Stimulated activated CD4-positive, alpha-beta T cell treated with anti-CD3 and anti-CD28 coated beads, Interleukin-1b, Interleukin-23, amount 100 ng/mL, for 24 hours (primary cell): ENCODE data around the gene MT3.

Source experiments
- DNase-seq, 4 experiments: peaks; one replicate each; pipeline ENCODE4 v3.0.0-alpha.2; 2020; ENCODE audit warnings: low read depth in 4 of 4, low spot score in 1 of 4

MT3 gene

DNA sequence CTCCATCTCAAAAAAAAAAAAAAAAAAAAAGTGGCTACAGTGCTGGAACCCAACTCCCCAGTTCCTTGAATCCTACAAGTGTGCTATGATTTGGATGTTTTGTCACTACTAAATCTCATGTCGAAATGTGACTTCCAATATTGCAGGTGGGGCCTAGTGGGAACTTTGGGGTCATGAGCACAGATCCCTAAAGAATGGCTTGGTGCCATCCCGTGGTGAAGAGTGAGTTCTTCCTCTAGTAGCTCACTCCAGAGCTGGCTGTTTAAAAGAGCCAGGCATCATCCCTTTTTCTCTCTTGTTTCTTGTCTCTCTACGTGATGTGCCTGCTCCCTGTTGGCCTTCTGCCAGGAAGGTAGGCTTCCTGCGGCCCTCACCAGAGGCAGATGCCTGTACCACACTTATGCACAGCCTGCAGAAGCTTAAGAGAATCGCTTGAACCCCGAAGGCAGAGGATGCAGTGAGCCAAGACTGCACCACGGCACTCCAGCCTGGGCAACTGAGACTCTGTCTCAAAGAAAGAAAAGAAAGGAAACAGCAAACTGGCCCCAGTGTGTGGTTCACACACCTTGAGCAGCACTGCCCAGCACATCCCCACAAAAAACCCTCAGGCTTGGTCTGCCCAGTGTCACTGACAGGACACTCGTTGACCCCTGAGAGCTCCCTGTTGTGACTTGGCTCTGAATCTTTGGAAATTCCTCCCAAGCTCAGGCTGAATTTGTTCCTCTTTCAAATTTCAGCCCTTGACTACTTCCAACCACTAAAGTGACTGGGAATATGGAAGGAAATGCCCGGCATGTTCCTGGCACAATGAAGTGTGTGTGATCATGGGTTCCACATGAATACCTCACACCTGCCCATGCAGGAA, 39.4 kb downstream of the MT3 start:
- DNase-seq, result no peak

DNA sequence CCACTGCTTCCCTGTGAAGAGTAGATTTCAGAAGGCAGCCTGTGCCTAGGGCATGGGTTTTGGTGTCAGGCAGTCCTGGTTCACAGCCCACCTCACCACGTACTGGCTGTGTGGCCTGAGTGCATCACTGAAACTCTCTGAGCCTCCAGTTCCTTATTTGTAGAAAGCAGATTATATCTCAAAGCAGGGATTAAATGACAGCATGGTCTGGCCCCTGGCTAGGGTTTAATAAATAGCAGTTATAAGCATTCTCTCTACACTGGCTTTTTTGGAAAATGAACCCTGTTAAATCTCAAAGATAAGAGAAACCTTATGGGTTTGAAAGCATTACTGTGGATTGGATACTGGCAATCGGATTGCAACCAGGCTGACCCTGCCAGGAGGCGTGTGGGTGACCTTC, 40.2 kb downstream of the MT3 start:
- no peak for DNase-seq

DNA sequence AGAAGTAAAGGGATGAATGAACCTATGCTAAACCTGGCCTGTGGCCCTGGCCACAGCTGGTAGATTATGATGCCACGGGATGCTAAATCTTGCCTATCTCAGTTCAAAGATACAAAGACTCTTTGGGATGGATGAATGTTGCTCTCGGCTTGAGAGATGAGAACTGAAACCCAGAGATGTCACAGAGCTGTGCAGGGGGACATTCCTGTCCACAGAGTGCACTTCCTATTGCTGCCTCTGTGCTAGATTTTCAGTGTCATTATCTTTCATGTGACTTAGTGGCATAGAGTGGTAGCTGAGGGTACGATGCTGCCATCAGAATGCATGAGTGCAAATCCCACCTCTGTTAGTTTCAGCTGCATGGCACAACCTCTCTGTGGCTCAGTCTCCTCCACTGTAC, 40.8 kb downstream of the MT3 start:
- DNase-seq, result no peak

DNA sequence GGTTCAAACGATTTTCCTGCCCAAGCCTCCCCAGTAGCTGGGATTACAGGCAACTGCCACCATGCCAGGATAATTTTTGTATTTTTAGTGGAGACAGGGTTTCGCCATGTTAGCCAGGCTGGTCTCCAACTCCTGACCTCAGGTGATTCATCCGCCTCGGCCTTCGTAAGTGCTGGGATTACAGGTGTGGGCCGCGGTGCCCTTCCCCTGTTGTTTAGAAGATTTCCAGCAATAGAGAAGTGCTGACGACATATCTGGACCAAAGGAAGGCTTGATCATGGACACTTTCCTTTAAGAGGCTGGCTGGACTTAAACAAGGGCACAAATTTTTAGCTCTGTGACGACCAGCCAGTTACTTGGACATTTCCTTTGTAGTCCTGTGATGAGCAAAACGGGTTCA, 41.9 kb downstream of the MT3 start:
- no peak for DNase-seq

DNA sequence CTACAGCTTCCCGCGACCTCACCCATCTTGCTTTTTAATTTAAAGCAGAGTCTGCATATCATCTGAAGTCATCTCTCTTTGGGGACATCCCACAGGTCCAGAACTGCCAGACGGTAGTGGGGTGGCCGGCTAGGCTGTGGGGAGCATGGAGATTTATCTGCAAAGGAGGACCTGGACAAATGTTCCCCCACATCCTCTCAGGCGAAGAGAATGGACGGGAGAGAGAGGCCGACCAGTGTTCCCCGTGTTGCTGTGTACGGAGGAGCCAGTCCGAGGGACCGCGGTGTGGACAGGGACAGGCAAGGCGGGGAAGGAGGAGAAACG, 42.5 kb downstream of the MT3 start:
- DNase-seq, result no peak

DNA sequence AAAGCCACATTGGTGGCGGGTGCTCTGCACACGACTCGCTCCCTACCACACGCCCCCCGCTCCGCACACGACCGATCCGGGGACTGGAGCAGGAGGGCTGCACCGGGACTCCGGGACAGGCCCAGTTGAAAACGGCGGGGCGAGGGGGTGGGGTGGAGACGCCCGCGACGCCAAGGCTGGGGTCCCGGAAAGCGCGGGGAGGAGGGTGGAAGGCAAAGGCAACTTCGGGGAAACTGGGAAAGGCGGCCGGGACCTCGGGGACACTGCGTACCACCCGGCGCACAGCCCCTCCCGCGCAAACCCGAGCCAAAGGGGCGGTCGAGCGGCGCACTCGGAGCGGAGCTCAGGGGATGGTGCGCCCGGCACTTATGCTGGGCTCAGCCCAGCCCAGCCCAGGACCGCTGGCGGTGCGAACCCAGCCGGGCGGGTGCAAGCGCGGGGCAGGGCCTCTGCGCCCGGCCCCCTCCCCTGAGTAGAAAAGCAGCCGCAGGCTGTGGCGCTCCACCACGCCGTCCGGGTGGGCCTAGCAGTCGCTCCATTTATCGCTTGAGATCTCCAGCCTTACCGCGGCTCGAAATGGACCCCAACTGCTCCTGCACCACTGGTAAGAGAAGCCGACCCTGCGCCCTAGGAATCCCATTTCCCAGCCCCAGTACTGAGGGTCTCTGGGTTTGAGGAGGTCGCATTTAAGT, 43.0 kb downstream of the MT3 start, which contains the start of gene MT1M:
Gene MT1M, plus strand, starts transcription at position 504 of the 692 bp plus-strand sequence. Its CDS starts 73 bp downstream, at position 577.
- no peak for DNase-seq

DNA sequence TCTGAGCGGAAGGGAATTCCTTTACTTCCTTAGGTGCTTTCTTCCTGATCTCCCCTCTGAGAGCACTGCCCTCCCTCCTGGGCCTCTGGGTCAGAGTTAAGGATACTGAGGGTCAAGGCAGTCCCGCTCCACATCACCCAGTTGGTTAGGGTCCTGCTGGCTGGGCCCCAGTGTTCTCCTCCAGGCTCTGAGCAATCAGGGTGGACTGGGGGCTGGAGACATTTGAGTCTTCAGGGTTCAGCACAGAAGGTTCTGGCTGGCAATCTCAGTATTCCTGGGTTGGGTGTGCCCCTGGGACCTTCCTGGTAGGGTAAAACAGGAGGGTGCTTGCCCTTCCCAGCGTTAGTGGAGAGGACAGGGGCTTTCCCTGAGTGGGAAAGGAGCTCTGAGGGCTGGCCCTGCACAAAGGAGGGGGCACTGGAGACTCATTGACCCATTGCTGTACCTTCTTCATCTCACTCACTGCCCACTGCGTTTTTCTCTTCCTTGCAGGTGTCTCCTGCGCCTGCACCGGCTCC, 43.6 kb downstream of the MT3 start:
- DNase-seq, result no peak

DNA sequence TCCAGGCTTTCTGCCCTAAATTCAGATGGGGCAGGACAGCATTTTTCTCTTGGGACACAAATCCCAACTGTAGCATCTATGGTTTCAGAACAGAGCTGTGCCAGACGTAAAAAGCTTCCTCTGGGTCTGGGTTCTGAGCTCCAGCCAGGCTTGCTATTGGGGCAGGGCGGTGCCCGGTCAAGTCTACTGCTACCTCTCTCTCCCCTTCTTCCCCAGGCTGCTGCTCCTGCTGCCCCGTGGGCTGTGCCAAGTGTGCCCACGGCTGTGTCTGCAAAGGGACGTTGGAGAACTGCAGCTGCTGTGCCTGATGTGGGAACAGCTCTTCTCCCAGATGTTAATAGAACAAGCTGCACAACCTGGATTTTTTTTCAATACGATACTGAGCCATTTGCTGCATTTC, 44.2 kb downstream of the MT3 start:
- DNase-seq, result no peak

DNA sequence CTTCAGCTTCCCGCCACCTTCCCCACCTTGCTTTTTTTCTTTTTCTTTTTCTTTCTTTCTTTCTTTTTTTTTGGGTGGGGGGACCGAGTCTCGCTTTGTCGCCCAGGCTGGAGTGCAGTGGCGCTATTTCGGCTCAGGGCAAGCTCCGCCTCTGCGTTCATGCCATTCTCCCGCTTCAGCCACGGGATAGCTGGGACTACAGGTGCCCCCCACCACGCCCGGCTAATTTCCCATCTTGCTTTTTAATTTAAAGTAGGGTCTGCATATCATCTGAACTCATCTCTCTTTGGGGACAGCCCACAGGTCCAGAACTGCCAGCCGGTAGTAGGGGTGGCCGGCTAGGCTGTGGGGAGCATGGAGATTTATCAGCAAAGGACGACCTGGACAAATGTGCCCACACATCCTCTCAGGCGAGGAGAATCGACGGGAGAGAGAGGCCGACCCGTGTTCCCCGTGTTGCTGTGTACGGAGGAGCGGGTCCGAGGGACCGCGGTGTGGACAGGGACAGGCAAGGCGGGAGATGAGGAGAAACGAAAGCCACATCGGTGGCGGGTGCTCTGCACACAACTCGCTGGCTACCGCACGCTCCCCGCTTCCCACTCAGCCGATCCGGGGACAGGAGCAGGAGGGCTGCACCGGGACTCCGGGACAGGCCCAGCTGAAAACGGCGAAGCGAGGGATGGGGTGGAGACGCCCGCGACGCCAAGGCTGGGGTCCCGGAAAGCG, 45.5 kb downstream of the MT3 start:
- no peak for DNase-seq

DNA sequence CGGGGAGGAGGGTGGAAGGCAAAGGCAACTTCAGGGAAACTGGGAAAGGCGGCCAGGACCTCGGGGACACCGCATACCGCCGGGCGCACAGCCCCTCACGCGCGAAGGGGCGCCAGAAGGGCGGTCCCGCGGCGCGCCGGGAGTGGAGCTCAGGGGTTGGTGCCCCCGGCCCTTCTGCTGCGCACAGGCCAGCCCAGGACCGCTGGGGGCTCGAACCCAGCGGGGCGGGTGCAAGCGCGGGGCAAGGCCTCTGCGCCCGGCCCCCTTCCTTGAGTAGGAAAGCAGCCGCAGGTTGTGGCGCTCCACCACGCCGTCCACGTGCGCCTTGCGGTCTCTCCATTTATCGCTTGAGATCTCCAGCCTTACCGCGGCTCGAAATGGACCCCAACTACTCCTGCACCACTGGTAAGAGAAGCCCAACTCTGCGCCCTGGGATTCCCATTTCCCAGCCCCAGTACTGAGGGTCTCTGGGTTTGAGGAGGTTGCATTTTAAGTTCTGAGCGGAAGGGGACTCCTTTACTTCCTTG, 46.2 kb downstream of the MT3 start:
- no peak for DNase-seq

DNA sequence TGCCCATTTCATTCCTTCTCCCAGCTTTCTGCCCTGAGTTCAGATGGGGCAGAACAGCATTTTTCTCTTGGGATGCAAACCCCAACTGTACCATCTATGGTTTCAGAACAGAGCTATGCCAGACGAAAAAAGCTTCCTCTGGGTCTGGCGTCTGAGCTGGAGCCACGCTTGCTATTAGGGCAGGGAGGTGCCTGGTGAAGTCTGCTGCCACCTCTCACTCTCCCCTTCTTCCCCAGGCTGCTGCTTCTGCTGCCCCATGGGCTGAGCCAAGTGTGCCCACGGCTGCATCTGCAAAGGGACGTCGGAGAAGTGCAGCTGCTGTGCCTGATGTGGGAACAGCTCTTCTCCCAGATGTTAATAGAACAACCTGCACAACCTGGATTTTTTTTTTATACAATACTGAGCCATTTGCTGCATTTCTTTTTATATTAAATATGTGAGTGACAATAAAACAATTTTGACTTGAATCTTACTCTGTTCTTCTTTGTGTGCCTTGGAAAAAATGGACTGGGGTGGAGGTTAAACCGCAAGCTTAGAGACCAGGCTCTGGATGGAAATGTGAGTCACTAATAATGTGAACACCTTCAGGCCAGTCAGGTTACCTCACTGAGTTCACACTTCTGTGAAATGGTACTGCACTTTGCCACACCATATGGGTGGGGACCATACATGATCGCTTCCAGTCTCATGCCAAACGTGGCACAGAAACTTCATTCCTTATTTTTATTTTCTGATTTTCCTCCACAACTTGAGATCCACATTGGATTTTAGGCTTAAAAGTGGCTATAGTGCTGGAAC, 47.5 kb downstream of the MT3 start:
- no peak for DNase-seq

DNA sequence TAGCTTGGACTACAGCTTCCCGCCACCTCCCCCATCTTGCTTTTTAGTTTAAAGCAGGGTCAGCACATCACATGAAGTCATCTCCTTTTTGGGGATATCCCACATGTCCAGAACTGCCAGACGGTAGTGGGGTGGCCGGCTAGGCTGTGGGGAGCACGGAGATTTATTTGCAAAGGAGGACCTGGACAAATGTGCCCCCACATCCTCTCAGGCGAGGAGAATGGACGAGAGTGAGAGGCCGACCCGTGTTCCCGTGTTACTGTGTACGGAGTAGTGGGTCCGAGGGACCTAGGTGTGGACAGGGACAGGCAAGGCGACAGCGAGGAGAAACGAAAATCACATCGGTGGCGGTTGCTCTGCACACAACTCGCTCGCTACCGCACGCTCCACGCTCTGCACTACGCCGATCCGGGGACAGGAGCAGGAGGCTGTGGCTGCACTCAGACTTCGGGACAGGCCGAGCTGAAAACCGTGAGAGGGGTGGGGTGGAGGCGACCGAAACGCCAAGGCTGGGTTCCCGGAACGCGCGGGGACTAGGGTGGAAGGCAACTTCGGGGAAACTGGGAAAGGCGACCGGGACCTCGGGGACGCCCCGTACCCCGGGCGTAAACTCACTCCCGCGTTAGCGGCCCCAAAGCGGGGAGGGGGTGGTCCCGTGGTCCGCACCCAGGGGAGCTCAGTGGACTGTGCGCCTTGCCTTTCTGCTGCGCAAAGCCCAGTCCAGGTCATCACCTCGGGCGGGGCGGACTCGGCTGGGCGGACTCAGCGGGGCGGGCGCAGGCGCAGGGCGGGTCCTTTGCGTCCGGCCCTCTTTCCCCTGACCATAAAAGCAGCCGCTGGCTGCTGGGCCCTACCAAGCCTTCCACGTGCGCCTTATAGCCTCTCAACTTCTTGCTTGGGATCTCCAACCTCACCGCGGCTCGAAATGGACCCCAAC, 48.8 kb downstream of the MT3 start, which contains the start of gene MT1A:
Gene MT1A, plus strand, starts transcription at position 853 of the 937 bp plus-strand sequence. Its CDS starts 73 bp downstream, at position 926.
- no peak for DNase-seq

DNA sequence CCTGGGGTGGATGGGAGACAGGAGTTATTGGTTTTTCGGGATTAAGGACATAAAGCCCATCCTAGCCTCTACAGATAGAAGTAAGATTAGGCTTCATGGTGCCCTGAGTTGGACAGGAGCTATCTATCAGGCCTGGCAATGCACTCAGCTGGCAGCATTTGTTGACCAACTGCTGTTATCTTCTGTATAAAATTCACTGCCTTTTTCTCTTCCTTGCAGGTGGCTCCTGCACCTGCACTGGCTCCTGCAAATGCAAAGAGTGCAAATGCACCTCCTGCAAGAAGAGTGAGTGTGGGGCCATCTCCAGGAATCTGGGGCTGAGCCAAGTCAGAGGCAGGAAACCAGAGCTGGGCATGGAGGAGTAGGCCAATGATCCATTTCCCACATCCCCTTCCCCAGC, 49.7 kb downstream of the MT3 start:
- no peak for DNase-seq

DNA sequence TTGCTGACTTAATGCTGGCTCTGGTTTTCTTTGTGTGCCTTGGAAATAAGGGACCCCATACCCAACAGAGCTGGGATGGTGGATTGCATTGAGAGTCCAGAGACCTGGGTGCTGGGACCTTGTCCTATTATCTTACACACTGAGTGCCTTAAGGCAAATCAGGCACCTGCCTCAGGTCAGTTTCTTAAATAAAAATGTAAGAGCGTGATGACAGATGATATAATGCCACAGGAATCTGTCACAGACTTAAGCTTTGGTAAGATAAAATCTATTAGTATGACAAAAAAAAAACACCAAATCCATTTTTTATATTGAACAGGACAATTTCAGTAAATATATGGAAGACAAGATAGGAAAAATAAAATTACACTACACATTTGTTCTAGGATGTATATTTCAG, 50.7 kb downstream of the MT3 start:
- no peak for DNase-seq
